SK-N-SH treated with all-trans-retinoic acid at 6 μM for 48 hours (cell line): Measurements from ENCODE around the gene ZGPAT.

Source experiments
- ATAC-seq: fragments of 200-7000 bp; cut with Tn5 transposase; 3 replicates; pipeline ENCODE4 v1.9.1; 2020; ENCODE audit warnings: mild to moderate bottlenecking, moderate library complexity
- ARNTL ChIP-seq: fragments of 450-650 bp; formaldehyde crosslinking; IDR thresholded peaks from 2 replicates; pipeline ENCODE4 v1.5.0; 2020; ENCODE audit warnings: low read depth, mild to moderate bottlenecking, moderate library complexity, borderline replicate concordance
- BACH2 ChIP-seq: fragments of 250-450 bp; sonication (Bioruptor Pico); IDR thresholded peaks from 2 replicates; pipeline ENCODE4 v1.9.0; 2021; ENCODE audit warnings: mild to moderate bottlenecking, borderline replicate concordance
- ESRRG ChIP-seq: fragments of 250-450 bp; sonication (Bioruptor Pico); IDR thresholded peaks from 2 replicates; pipeline ENCODE4 v1.6.1; 2021; ENCODE audit warnings: mild to moderate bottlenecking
- GLIS3 ChIP-seq: fragments of 250-450 bp; sonication (Bioruptor Pico); IDR thresholded peaks from 2 replicates; pipeline ENCODE4 v1.5.0; 2020; ENCODE audit warnings: mild to moderate bottlenecking, moderate library complexity
- ISL1 ChIP-seq: fragments of 250-450 bp; sonication (Bioruptor Pico); IDR thresholded peaks from 2 replicates; pipeline ENCODE4 v2.1.2; 2022; ENCODE audit warnings: mild to moderate bottlenecking, moderate library complexity
- OSR1 ChIP-seq: fragments of 250-450 bp; sonication (Bioruptor Pico); IDR thresholded peaks from 2 replicates; pipeline ENCODE4 v1.8.0; 2022; ENCODE audit warnings: moderate library complexity, mild to moderate bottlenecking, inconsistent platforms
- PATZ1 ChIP-seq: fragments of 250-450 bp; sonication (Bioruptor Pico); IDR thresholded peaks from 2 replicates; pipeline ENCODE4 v1.8.0; 2020; ENCODE audit warnings: mild to moderate bottlenecking, moderate library complexity, borderline replicate concordance
- POU6F1 ChIP-seq: fragments of 250-450 bp; sonication (Bioruptor Pico); IDR thresholded peaks from 2 replicates; pipeline ENCODE4 v1.8.0; 2021; ENCODE audit warnings: low read depth, mild to moderate bottlenecking, moderate library complexity, borderline replicate concordance
- PPARA ChIP-seq: fragments of 250-450 bp; sonication (Bioruptor Pico); IDR thresholded peaks from 2 replicates; pipeline ENCODE4 v1.5.0; 2020; ENCODE audit warnings: mild to moderate bottlenecking, borderline replicate concordance
- RARB ChIP-seq: fragments of 250-450 bp; sonication (Bioruptor Pico); IDR thresholded peaks from 2 replicates; pipeline ENCODE4 v1.8.0; 2021; ENCODE audit warnings: mild to moderate bottlenecking, moderate library complexity
- SNAI2 ChIP-seq: fragments of 250-450 bp; sonication (Bioruptor Pico); IDR thresholded peaks from 2 replicates; pipeline ENCODE4 v1.5.0; 2020; ENCODE audit warnings: mild to moderate bottlenecking, moderate library complexity
- TCF4 ChIP-seq: fragments of 250-450 bp; sonication (Bioruptor Pico); IDR thresholded peaks from 2 replicates; pipeline ENCODE4 v1.8.0; 2021; ENCODE audit warnings: mild to moderate bottlenecking, moderate library complexity, borderline replicate concordance
- TOX ChIP-seq: fragments of 250-450 bp; sonication (Bioruptor Pico); IDR thresholded peaks from 2 replicates; pipeline ENCODE4 v1.8.0; 2021; ENCODE audit warnings: mild to moderate bottlenecking, moderate library complexity, borderline replicate concordance
- TSHZ2 ChIP-seq: fragments of 250-450 bp; sonication (Bioruptor Pico); IDR thresholded peaks from 2 replicates; pipeline ENCODE4 v1.5.0; 2020; ENCODE audit warnings: mild to moderate bottlenecking, moderate library complexity
- ZC3H10 ChIP-seq: fragments of 250-450 bp; sonication (Bioruptor Pico); IDR thresholded peaks from 2 replicates; pipeline ENCODE4 v1.5.1; 2021; ENCODE audit warnings: mild to moderate bottlenecking, moderate library complexity
- ZFP30 ChIP-seq: fragments of 450-650 bp; formaldehyde crosslinking; IDR thresholded peaks from 2 replicates; pipeline ENCODE4 v1.5.0; 2022; ENCODE audit warnings: mild to moderate bottlenecking, moderate library complexity
- ZNF565 ChIP-seq: fragments of 450-650 bp; formaldehyde crosslinking; conservative IDR thresholded peaks from 2 replicates; pipeline ENCODE4 v1.5.0; 2020; ENCODE audit warnings: low read depth, mild to moderate bottlenecking, moderate library complexity
- ZNF8 ChIP-seq: fragments of 450-650 bp; formaldehyde crosslinking; IDR thresholded peaks from 2 replicates; pipeline ENCODE4 v1.5.0; 2020; ENCODE audit warnings: mild to moderate bottlenecking, moderate library complexity

ZGPAT gene

DNA sequence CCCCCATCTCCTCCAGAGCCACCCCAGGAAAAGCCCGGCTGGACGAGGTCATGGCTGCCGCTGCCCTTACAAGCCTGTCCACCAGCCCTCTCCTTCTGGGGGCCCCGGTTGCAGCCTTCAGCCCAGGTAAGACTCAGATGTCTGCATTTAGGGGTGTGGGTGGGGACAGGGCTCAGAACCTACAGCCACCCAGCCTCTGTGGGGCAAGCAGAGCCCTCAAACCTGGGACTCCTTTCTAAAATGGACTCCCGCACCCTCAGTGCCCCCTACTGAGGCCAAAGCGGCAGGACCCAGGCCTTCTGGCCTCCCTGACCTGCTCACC is 33.5 kb downstream of the ZGPAT start:
- no peak for ATAC-seq
- TF ChIP-seq TOX (CRISPR knock-in tag) (no peak), PATZ1 (CRISPR knock-in tag) (no peak), ZNF8 (no peak), OSR1 (CRISPR knock-in tag) (no peak), SNAI2 (CRISPR knock-in tag) (no peak), ZNF565 (no peak), TSHZ2 (CRISPR knock-in tag) (no peak), ZC3H10 (CRISPR knock-in tag) (no peak), ESRRG (CRISPR knock-in tag) (no peak), POU6F1 (CRISPR knock-in tag) (no peak)

- TF ChIP-seq TOX (CRISPR knock-in tag) (no peak), PATZ1 (CRISPR knock-in tag) (no peak), ARNTL (CRISPR knock-in tag) (no peak), ZC3H10 (CRISPR knock-in tag) (no peak), ZNF565 (no peak), ZNF8 (no peak)
- ATAC-seq, result no peak
These were observed 34.0 kb downstream of the ZGPAT start for GRCh38 chr20:63741676-63742380.

DNA sequence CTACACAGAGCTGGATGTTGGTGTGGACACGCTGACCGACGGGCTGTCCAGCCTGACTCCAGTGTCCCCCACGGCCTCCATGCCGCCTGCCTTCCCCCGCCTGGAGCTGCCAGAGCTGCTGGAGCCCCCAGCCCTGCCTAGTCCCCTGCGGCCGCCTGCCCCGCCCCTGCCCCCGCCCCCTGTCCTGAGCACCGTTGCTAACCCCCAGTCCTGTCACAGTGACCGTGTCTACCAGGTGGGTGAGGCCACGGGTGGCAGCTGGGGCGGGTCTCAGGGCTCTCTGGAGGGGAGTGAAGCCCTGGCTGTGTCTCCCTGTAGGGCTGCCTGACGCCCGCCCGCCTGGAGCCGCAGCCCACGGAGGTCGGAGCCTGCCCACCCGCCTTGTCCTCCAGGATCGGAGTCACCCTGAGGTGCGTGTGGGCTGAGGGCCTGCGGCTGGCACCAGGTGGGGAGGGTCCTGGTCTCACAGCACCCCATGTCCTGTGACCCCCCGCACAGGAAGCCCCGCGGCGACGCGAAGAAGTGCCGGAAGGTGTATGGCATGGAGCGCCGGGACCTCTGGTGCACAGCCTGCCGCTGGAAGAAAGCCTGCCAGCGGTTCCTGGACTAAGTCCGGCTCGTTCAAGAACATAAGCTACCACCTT is 34.7 kb downstream of the ZGPAT start:
- no peak for ATAC-seq
- no peak for TF ChIP-seq PPARA (CRISPR knock-in tag)
- TF ChIP-seq RARB (CRISPR knock-in tag), result no peak
- TF ChIP-seq BACH2 (CRISPR knock-in tag), result no peak
- TF ChIP-seq OSR1 (CRISPR knock-in tag), result no peak
- TF ChIP-seq GLIS3, result no peak
- TF ChIP-seq ZNF565, result no peak
- no peak for TF ChIP-seq ZFP30 (CRISPR knock-in tag)
- TF ChIP-seq ISL1, result no peak
- no peak for TF ChIP-seq TSHZ2 (CRISPR knock-in tag)
- no peak for TF ChIP-seq ARNTL (CRISPR knock-in tag)
- no peak for TF ChIP-seq TCF4 (CRISPR knock-in tag)
- no peak for TF ChIP-seq PATZ1 (CRISPR knock-in tag)
